Measurements from ENCODE around the gene TMED6. TPM values are rescaled to one million over a fixed set of nuclear protein-coding genes. Genes with fewer than 3 reads are reported as not detected.
A peak's percentile ranks its signal among the peaks of the same experiment; 100 is the strongest.

The TMED6 gene
- total and polyA plus RNA-seq, 2 of the 8 experiments (the other 6 are each of a cell fraction or from before 2014, with no cell fraction given): not detected

GRCh38 chr16:69324585-69325253 lies 26.9 kb downstream of the TMED6 start:
- Histone ChIP-seq H2BK120ac (replicated peaks; ENCODE audit: low read depth, low read length) (no peak overlapping the region), H2AFZ (ENCODE audit: low read length) (no peak overlapping the region), H4K5ac (ENCODE audit: insufficient read length, low read depth, low read length) (no peak overlapping the region), H3K27me3 (replicated peaks in 1 of 4; ENCODE audit: control insufficient read depth in 3 of 4, extremely low read depth in 1 of 4, insufficient read depth in 3 of 4, low read length in 3 of 4) (no peaks in the 10 kb centered on the region), H2BK15ac (ENCODE audit: low read length) (no peak overlapping the region), H3K23me2 (ENCODE audit: low read depth, low read length) (peaks cover 9% of the 10 kb centered on the region; the same call in 1 of the 2 replicates), H2BK20ac (ENCODE audit: low read length) (no peak overlapping the region), H3K18ac (ENCODE audit: extremely low read depth, low read length) (no peak overlapping the region), H3K9ac (replicated peaks in 1 of 4; ENCODE audit: extremely low read depth in 1 of 4, low read depth in 3 of 4, low read length in 3 of 4) (no peak overlapping the region; a peak in 1 of 7 replicates), H4K20me1 (replicated peaks in 1 of 2; ENCODE audit: control insufficient read depth in 1 of 2, insufficient read depth in 2 of 2, low read length in 2 of 2) (peaks cover 14 to 46% of the 10 kb centered on the region in 2 experiments), H3K4me1 (replicated peaks in 1 of 4; ENCODE audit: control insufficient read depth in 3 of 4, insufficient read depth in 4 of 4, low read length in 3 of 4) (peaks cover 6 to 14% (median 10%) of the 10 kb centered on the region in 4 experiments), H3K4ac (replicated peaks; ENCODE audit: insufficient read length, low read depth, low read length) (no peak overlapping the region), H3K23ac (ENCODE audit: insufficient read length) (no peak overlapping the region), H3K79me1 (ENCODE audit: low read depth, low read length) (peaks cover 21% of the 10 kb centered on the region), H3K4me2 (ENCODE audit: insufficient read depth in 1 of 2, low read depth in 2 of 2, low read length in 2 of 2) (no peak overlapping the region), H2BK5ac (ENCODE audit: low read depth, low read length) (no peak overlapping the region), H2BK12ac (ENCODE audit: low read depth, low read length) (no peak overlapping the region), H3K56ac (replicated peaks; ENCODE audit: insufficient read length, low read depth, low read length) (no peak overlapping the region), H3K36me3 (ENCODE audit: control insufficient read depth in 2 of 4, insufficient read depth in 4 of 4, low read length in 3 of 4) (peaks cover 20 to 86% (median 46%) of the 10 kb centered on the region in 4 experiments), H4K91ac (replicated peaks; ENCODE audit: insufficient read length, low read length) (no peak overlapping the region), H4K8ac (ENCODE audit: extremely low read depth, insufficient read depth, low read length) (no peak overlapping the region), H3K9me3 (ENCODE audit: insufficient read depth in 2 of 2, low read depth in 1 of 2, low read length in 1 of 2) (no peaks in the 10 kb centered on the region), H3K4me3 (ENCODE audit: extremely low read depth in 1 of 4, insufficient read depth in 2 of 4, low read depth in 3 of 4, low read length in 4 of 4) (no peak overlapping the region), H3K79me2 (ENCODE audit: control insufficient read depth in 1 of 2, insufficient read depth in 2 of 2, low read length in 2 of 2) (peaks cover 8 to 64% of the 10 kb centered on the region in 2 experiments), H3K14ac (ENCODE audit: insufficient read length) (no peak overlapping the region), H2AK5ac (ENCODE audit: low read depth, low read length) (no peak overlapping the region), H3K27ac (ENCODE audit: low read depth, low read length) (no peak overlapping the region)
- 89% methylated on average over 10 of the region's 10 CpGs; no CpG with 5 or more reads in 1 of the 2 experiments for WGBS, 2 experiments (ENCODE audit: extremely low coverage in 1 of 2, insufficient coverage in 1 of 2, insufficient read length in 1 of 2, insufficient replicate concordance in 2 of 2, low coverage in 1 of 2, low lambda C conversion rate in 2 of 2, missing lambda C conversion rate in 1 of 2)
- ChIA-PET CTCF (ENCODE audit: partially characterized antibody) (interaction anchor here (0.6 to 3.4 kb wide), 2 partner anchors 14 to 1115 kb away, joined by 3 to 10 read pairs; partner anchors contain the start of genes COG8 and NIP7), POLR2A (ENCODE audit: partially characterized antibody) (interaction anchor here (24.8 to 29.8 kb wide), 2 partner anchors 4 to 12 kb away, joined by 497 read pairs; partner anchors contain the start of genes COG8, NIP7, PDF and TMED6)
- FAIRE-seq (no peak), DNase-seq (ENCODE audit: low read depth in 1 of 2, low spot score in 2 of 2) (no peak)
- TF ChIP-seq ZNF274 (IDR thresholded peaks at IDR 0.05; ENCODE audit: borderline replicate concordance, extremely low read depth, low read length) (no peak), POLR2AphosphoS5 (IDR thresholded peaks at IDR 0.05; ENCODE audit: low read depth, low read length) (0 out of 2 replicates have a peak, but pooled peaks have one; percentile 30), RFX5 (IDR thresholded peaks at IDR 0.05; ENCODE audit: borderline replicate concordance, low read depth, low read length) (no peak), TAF7 (optimal IDR thresholded peaks at IDR 0.05; ENCODE audit: borderline replicate concordance, low read depth, low read length) (no peak), POLR2A (IDR thresholded peaks at IDR 0.05; ENCODE audit: control extremely low read depth in 1 of 2, low read depth in 2 of 2, low read length in 2 of 2) (0 out of 3 replicates have a peak, but pooled peaks of 1 of the 2 experiments have one; percentile 33)
